ENCODE results near the gene PIK3C2A.

PIK3C2A gene

DNA sequence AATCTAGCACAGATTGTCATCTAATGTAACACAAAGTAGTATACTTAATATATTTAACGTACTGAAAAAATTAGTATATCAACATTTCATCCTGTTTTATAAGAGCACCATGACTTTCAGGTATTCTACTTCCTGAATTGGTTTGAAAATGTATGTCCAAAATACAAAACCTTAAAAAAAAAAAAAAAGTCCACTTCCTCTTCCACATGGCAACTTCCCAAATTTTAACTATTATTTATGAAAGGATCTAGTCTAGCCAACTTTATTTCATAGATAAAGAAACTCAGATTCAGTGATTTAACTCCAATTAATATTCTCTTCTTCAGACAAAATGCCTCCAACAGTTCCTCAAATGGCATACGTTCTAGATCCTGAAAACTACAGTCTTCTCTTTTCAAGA is 44.0 kb downstream of the PIK3C2A start:
- H3K36me3 ChIP-seq (ENCODE audit: control insufficient read depth in 5 of 5, insufficient read depth in 5 of 5, low read length in 5 of 5): peaks cover 0 to 4% (median 3%) of the 10 kb centered on the region in 5 donors
- no peak overlapping the region for H3K4me3 ChIP-seq (ENCODE audit: low read depth in 1 of 5, low read length in 5 of 5)
- peaks cover 0 to 52% (median 33%) of the 10 kb centered on the region in 5 donors for H3K4me1 ChIP-seq (ENCODE audit: control insufficient read depth in 5 of 5, insufficient read depth in 5 of 5, low read length in 5 of 5)
- no peak overlapping the region for H3K9ac ChIP-seq (ENCODE audit: low read length in 5 of 5)
- no peaks in the 10 kb centered on the region for H3K9me3 ChIP-seq (ENCODE audit: control insufficient read depth in 5 of 5, low read length in 5 of 5)
- peak overlapping the region; percentile 8 for H3K27ac ChIP-seq (ENCODE audit: low read depth, low read length)
- no peaks in the 10 kb centered on the region for H3K27me3 ChIP-seq (ENCODE audit: control insufficient read depth in 5 of 5, insufficient read depth in 4 of 5, low read length in 5 of 5)

DNA sequence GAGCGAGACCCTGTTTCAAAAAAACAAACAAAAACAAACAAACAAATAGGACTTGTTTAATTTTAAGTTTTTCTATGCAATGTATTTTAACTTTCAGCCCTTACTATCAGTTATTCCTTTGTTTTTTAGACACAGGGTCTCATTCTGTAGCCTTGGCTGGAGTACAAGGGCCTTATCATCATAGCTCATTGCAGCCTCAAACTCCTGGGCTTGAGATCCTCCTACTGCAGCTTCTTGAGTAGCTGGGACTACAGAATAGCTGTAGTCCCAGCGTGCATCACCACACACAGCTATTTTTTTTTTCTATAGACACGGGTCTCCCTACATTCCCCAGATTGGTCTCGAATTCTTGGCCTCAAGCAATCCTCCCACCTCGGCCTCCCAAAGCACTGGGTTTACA is 44.5 kb downstream of the PIK3C2A start:
- Histone ChIP-seq H3K9me3 (ENCODE audit: control insufficient read depth in 5 of 5, low read length in 5 of 5) (no peaks in the 10 kb centered on the region), H3K27me3 (ENCODE audit: control insufficient read depth in 5 of 5, insufficient read depth in 4 of 5, low read length in 5 of 5) (no peaks in the 10 kb centered on the region), H3K9ac (ENCODE audit: low read length in 5 of 5) (no peak overlapping the region), H3K4me1 (ENCODE audit: control insufficient read depth in 5 of 5, insufficient read depth in 5 of 5, low read length in 5 of 5) (peaks cover 0 to 52% (median 33%) of the 10 kb centered on the region in 5 donors), H3K27ac (ENCODE audit: low read depth, low read length) (no peak overlapping the region), H3K36me3 (ENCODE audit: control insufficient read depth in 5 of 5, insufficient read depth in 5 of 5, low read length in 5 of 5) (peaks cover 0 to 2% (median 0%) of the 10 kb centered on the region in 5 donors), H3K4me3 (ENCODE audit: low read depth in 1 of 5, low read length in 5 of 5) (no peak overlapping the region)

DNA sequence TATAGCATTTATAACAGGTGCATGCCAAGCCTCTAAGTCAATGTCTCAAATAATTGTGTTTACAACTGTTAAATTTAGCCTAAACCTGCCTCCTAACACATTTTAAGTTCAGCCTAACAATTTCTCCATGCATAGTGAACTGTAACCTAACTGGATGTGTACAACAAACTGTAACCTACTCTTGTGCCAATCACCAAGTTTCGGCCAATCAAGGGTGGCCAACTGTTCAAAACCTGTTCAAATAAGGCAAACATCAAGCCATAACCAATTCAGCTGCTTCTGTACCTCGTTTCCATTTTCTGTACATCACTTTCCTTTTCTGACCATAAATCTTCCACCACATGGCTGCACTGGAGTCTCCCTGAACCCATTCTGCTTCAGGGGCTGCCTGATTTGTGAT is 45.4 kb downstream of the PIK3C2A start:
- H3K27ac ChIP-seq (ENCODE audit: low read depth, low read length): peak overlapping the region; percentile 52
- H3K4me3 ChIP-seq (ENCODE audit: low read depth in 1 of 5, low read length in 5 of 5): no peak overlapping the region
- H3K36me3 ChIP-seq (ENCODE audit: control insufficient read depth in 5 of 5, insufficient read depth in 5 of 5, low read length in 5 of 5): peaks cover 0 to 2% (median 0%) of the 10 kb centered on the region in 5 donors
- H3K9ac ChIP-seq (ENCODE audit: low read length in 5 of 5): no peak overlapping the region
- H3K9me3 ChIP-seq (ENCODE audit: control insufficient read depth in 5 of 5, low read length in 5 of 5): no peaks in the 10 kb centered on the region
- peaks cover 0 to 55% (median 33%) of the 10 kb centered on the region in 5 donors for H3K4me1 ChIP-seq (ENCODE audit: control insufficient read depth in 5 of 5, insufficient read depth in 5 of 5, low read length in 5 of 5)
- no peaks in the 10 kb centered on the region for H3K27me3 ChIP-seq (ENCODE audit: control insufficient read depth in 5 of 5, insufficient read depth in 4 of 5, low read length in 5 of 5)

DNA sequence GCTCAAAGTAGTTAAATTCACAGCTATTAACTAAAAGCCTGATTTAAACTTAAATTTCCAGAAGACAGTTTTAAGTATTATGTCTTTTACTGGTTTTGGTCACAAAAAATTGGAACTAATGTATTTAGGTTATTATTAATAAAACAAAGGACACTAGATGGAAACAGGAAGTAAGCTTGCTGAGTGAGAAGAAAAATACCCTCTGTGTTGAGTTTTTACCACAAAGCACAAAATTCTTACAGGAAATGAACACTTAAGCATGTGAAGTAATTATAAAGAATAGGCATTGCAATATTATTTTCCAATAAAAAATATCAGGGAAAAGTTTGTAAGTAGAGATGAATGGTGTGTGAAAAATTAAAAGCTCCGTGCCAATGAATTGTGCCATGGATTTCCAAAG is 46.3 kb downstream of the PIK3C2A start:
- no peaks in the 10 kb centered on the region for H3K36me3 ChIP-seq (ENCODE audit: control insufficient read depth in 5 of 5, insufficient read depth in 5 of 5, low read length in 5 of 5)
- no peaks in the 10 kb centered on the region for H3K27me3 ChIP-seq (ENCODE audit: control insufficient read depth in 5 of 5, insufficient read depth in 4 of 5, low read length in 5 of 5)
- H3K27ac ChIP-seq (ENCODE audit: low read depth, low read length): peak overlapping the region; percentile 52
- peaks cover 0 to 56% (median 33%) of the 10 kb centered on the region in 5 donors for H3K4me1 ChIP-seq (ENCODE audit: control insufficient read depth in 5 of 5, insufficient read depth in 5 of 5, low read length in 5 of 5)
- H3K4me3 ChIP-seq (ENCODE audit: low read depth in 1 of 5, low read length in 5 of 5): no peak overlapping the region
- no peak overlapping the region for H3K9ac ChIP-seq (ENCODE audit: low read length in 5 of 5)
- no peaks in the 10 kb centered on the region for H3K9me3 ChIP-seq (ENCODE audit: control insufficient read depth in 5 of 5, low read length in 5 of 5)

DNA sequence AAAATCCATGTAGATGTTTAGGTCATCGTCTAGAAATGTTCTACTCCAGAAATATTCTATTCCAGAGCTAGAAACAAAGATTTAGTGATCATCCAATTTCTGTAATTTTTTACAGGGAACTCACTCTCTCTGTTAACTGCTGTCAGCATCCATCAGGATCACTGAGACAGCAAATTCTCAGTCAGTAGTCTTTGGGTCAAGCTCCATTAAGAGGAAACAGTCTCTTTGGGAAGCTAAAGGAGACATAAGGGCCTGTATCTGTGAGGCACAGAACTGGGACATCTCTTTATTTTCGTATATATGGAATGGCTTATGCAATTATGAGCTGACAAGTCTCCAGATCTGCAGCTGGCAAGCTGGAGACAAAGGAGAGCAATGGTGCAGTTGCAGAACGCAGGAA is 48.3 kb downstream of the PIK3C2A start:
- Histone ChIP-seq H3K27me3 (ENCODE audit: control insufficient read depth in 5 of 5, insufficient read depth in 4 of 5, low read length in 5 of 5) (no peaks in the 10 kb centered on the region), H3K27ac (ENCODE audit: low read depth, low read length) (peak overlapping the region; percentile 14), H3K36me3 (ENCODE audit: control insufficient read depth in 5 of 5, insufficient read depth in 5 of 5, low read length in 5 of 5) (peaks cover 0 to 4% (median 0%) of the 10 kb centered on the region in 5 donors), H3K9ac (ENCODE audit: low read length in 5 of 5) (no peak overlapping the region), H3K4me1 (ENCODE audit: control insufficient read depth in 5 of 5, insufficient read depth in 5 of 5, low read length in 5 of 5) (peaks cover 0 to 49% (median 26%) of the 10 kb centered on the region in 5 donors), H3K4me3 (ENCODE audit: low read depth in 1 of 5, low read length in 5 of 5) (no peak overlapping the region), H3K9me3 (ENCODE audit: control insufficient read depth in 5 of 5, low read length in 5 of 5) (no peaks in the 10 kb centered on the region)
